Ascending aorta (tissue), 2 donors: Measurements from ENCODE around the gene TFB2M. TPM values are rescaled to one million over a fixed set of nuclear protein-coding genes. Genes with fewer than 3 reads are reported as not detected.

Experiments used
- DNase-seq, 2 donors: peaks; one replicate each; pipeline ENCODE4 v3.0.0-alpha.2; 2019; ENCODE audit warnings: low spot score in 2 of 2
- H3K27ac ChIP-seq, 2 donors: fragments of 200-600 bp; sonication (generic); one replicate each; pipeline ENCODE4 v1.5.1; 2016 to 2017; ENCODE audit warnings: mild to moderate bottlenecking in 1 of 2
- H3K27me3 ChIP-seq: fragments of 200-600 bp; sonication (generic); one replicate; pipeline ENCODE4 v1.5.1; 2017
- H3K36me3 ChIP-seq, 2 donors: fragments of 200-600 bp; sonication (generic); one replicate each; pipeline ENCODE4 v1.5.1; 2016
- H3K4me1 ChIP-seq, 2 donors: fragments of 200-600 bp; sonication (generic); one replicate each; pipeline ENCODE4 v1.5.1; 2016 to 2017; ENCODE audit warnings: mild to moderate bottlenecking in 1 of 2
- H3K4me3 ChIP-seq, 2 donors: fragments of 200-600 bp; sonication (generic); one replicate each; pipeline ENCODE4 v1.5.1; 2016 to 2017; ENCODE audit warnings: mild to moderate bottlenecking in 1 of 2
- H3K9me3 ChIP-seq, 2 donors: fragments of 200-600 bp; sonication (generic); one replicate each; pipeline ENCODE4 v1.5.1; 2016
- CTCF ChIP-seq, 3 experiments: fragments of 200-600 bp in 2 of 3; fragments of 450-650 bp in 1 of 3; sonication (generic) in 2 of 3; IDR thresholded peaks; one replicate each; pipeline ENCODE4 v1.5.1; 2016 to 2019; ENCODE audit warnings: antibody characterized with exemption in 3 of 3, mild to moderate bottlenecking in 1 of 3, moderate library complexity in 1 of 3
- intact Hi-C: fragments of 100-400 bp; cut with DNase I; formaldehyde crosslinking; loops from one replicate; pipeline ENCODE4 v1.15.1; 2023
- total RNA-seq: library from RNA; depleted of rRNA; stranded (reverse); fragments of >200 nt; gene quantifications from one replicate; pipeline ENCODE4 v1.1.0, GENCODE V29; 2016

The TFB2M gene
- total RNA-seq, 1 donor from 2014 or later, result 1.6 TPM

- H3K27me3 ChIP-seq, result no peaks in the 10 kb centered on the region
- H3K4me3 ChIP-seq, result peak overlapping the region in 1 of 2 donors; percentile 34
- TF ChIP-seq CTCF (IDR thresholded peaks at IDR 0.05), result no peak
- no peaks in the 10 kb centered on the region for H3K9me3 ChIP-seq
- DNase-seq, result no peak
- intact Hi-C loops, result no loop called here
- peak overlapping the region; percentile 12 to 79 for H3K27ac ChIP-seq
- H3K36me3 ChIP-seq, result peaks cover 5 to 9% of the 10 kb centered on the region in 2 donors
- peaks cover 0 to 18% of the 10 kb centered on the region in 2 donors for H3K4me1 ChIP-seq
Observed at GRCh38 chr1:246587606-246588005, 21.5 kb upstream of the TFB2M start.

- DNase-seq, result no peak
- Histone ChIP-seq H3K4me1 (peaks cover 0 to 15% of the 10 kb centered on the region in 2 donors), H3K27ac (peak overlapping the region; percentile 12 to 79), H3K36me3 (peaks cover 5 to 9% of the 10 kb centered on the region in 2 donors), H3K4me3 (no peak overlapping the region), H3K9me3 (no peaks in the 10 kb centered on the region), H3K27me3 (no peaks in the 10 kb centered on the region)
- intact Hi-C loops, result no loop called here
- no peak for TF ChIP-seq CTCF (IDR thresholded peaks at IDR 0.05)
Observed at GRCh38 chr1:246587032-246587431, 21.0 kb upstream of the TFB2M start.

- Histone ChIP-seq H3K4me3 (no peak overlapping the region), H3K27me3 (no peaks in the 10 kb centered on the region), H3K36me3 (peaks cover 5 to 9% of the 10 kb centered on the region in 2 donors), H3K27ac (no peak overlapping the region), H3K4me1 (peaks cover 0 to 15% of the 10 kb centered on the region in 2 donors), H3K9me3 (no peaks in the 10 kb centered on the region)
- DNase-seq, result no peak
- no peak for TF ChIP-seq CTCF (IDR thresholded peaks at IDR 0.05)
- intact Hi-C loops, result no loop called here
Observed at GRCh38 chr1:246583448-246584185, 17.6 kb upstream of the TFB2M start.

GRCh38 chr1:246583056-246583440 lies 17.0 kb upstream of the TFB2M start:
- no peak for TF ChIP-seq CTCF (IDR thresholded peaks at IDR 0.05)
- peaks cover 0 to 15% of the 10 kb centered on the region in 2 donors for H3K4me1 ChIP-seq
- intact Hi-C loops, result no loop called here
- peaks cover 5 to 9% of the 10 kb centered on the region in 2 donors for H3K36me3 ChIP-seq
- H3K27ac ChIP-seq, result no peak overlapping the region
- H3K9me3 ChIP-seq, result no peaks in the 10 kb centered on the region
- DNase-seq, result no peak
- no peak overlapping the region for H3K4me3 ChIP-seq
- no peaks in the 10 kb centered on the region for H3K27me3 ChIP-seq

- Histone ChIP-seq H3K27ac (no peak overlapping the region), H3K27me3 (no peaks in the 10 kb centered on the region), H3K9me3 (no peaks in the 10 kb centered on the region), H3K4me1 (peaks cover 0 to 12% of the 10 kb centered on the region in 2 donors), H3K4me3 (no peak overlapping the region), H3K36me3 (peaks cover 5 to 9% of the 10 kb centered on the region in 2 donors)
- TF ChIP-seq CTCF (IDR thresholded peaks at IDR 0.05), result no peak
- intact Hi-C loops, result no loop called here
- DNase-seq, result no peak
Observed at GRCh38 chr1:246582301-246583055, 16.4 kb upstream of the TFB2M start.
